IMR-90 (cell line): ENCODE results near the gene ZNF827. TPM values are rescaled to one million over a fixed set of nuclear protein-coding genes. Genes with fewer than 3 reads are reported as not detected.

Experiments used
- ATAC-seq: fragments of 200-7000 bp; cut with Tn5 transposase; 2 replicates; pipeline ENCODE4 v1.9.1; 2020; ENCODE audit warnings: low read depth, mild to moderate bottlenecking, moderate library complexity
- BruUV-seq: library from RNA; stranded (reverse); fragments of 400-500 nt; replicated peaks from 2 replicates; lab custom pipeline; 2021; lab: Mats Ljungman, UMichigan
- CTCF ChIA-PET: fragments of 300-600 bp; formaldehyde crosslinking; extraction: SDS; loops from one replicate; lab custom pipeline; 2021; ENCODE audit warnings: antibody characterized with exemption; lab: Yijun Ruan, JAX
- POLR2A ChIA-PET: fragments of 300-600 bp; sonication (Branson Sonifier 250); formaldehyde crosslinking; loops from one replicate; lab custom pipeline; 2022; ENCODE audit warnings: antibody characterized with exemption; ENCODE audit not compliant: unreplicated experiment; lab: Charles Lee
- DNase-seq: peaks from one replicate; pipeline ENCODE4 v3.0.0; 2013
- H2AFZ ChIP-seq: replicated peaks from 2 replicates; pipeline ENCODE3; 2013; ENCODE audit warnings: low read length, mild to moderate bottlenecking; ENCODE audit not compliant: poor library complexity
- H2AK5ac ChIP-seq: 2 replicates; pipeline ENCODE4 v1.6.1; 2013; ENCODE audit warnings: low read depth, low read length, inconsistent platforms
- H2AK9ac ChIP-seq: replicated peaks from 2 replicates; pipeline ENCODE3; 2013; ENCODE audit warnings: mild to moderate bottlenecking, low read depth, low read length, moderate library complexity; ENCODE audit not compliant: poor library complexity
- H2BK120ac ChIP-seq: 2 replicates; pipeline ENCODE4 v1.6.1; 2013; ENCODE audit warnings: low read depth, low read length, inconsistent platforms
- H2BK15ac ChIP-seq: 3 replicates; pipeline ENCODE4 v1.6.1; 2013; ENCODE audit warnings: low read depth, low read length, inconsistent platforms
- H2BK20ac ChIP-seq: 2 replicates; pipeline ENCODE4 v1.6.1; 2013; ENCODE audit warnings: low read depth, mild to moderate bottlenecking, inconsistent platforms, low read length, moderate library complexity
- H2BK5ac ChIP-seq: 2 replicates; pipeline ENCODE4 v1.6.1; 2013; ENCODE audit warnings: mild to moderate bottlenecking, low read depth, low read length, inconsistent platforms; ENCODE audit not compliant: poor library complexity, severe bottlenecking
- H3K14ac ChIP-seq: replicated peaks from 2 replicates; pipeline ENCODE4 v1.6.1; 2013; ENCODE audit warnings: low read depth, low read length, inconsistent platforms
- H3K18ac ChIP-seq: 2 replicates; pipeline ENCODE4 v1.6.1; 2013; ENCODE audit warnings: low read depth, low read length, control low read depth
- H3K23ac ChIP-seq: 2 replicates; pipeline ENCODE4 v1.6.1; 2013; ENCODE audit warnings: low read depth, low read length, inconsistent platforms
- H3K27ac ChIP-seq: 2 replicates; pipeline ENCODE4 v1.5.1; 2013; ENCODE audit warnings: mild to moderate bottlenecking, control low read depth, low read length; ENCODE audit not compliant: insufficient read depth
- H3K27me3 ChIP-seq: 2 replicates; pipeline ENCODE4 v1.6.1; 2013; ENCODE audit warnings: low read length; ENCODE audit not compliant: control insufficient read depth, insufficient read depth
- H3K36me3 ChIP-seq: 2 replicates; pipeline ENCODE4 v1.6.1; 2013; ENCODE audit warnings: low read length, mixed read lengths; ENCODE audit not compliant: control insufficient read depth, insufficient read depth
- H3K4ac ChIP-seq: 2 replicates; pipeline ENCODE4 v1.6.1; 2013; ENCODE audit warnings: low read depth, low read length, inconsistent platforms
- H3K4me1 ChIP-seq: 2 replicates; pipeline ENCODE4 v1.6.1; 2013; ENCODE audit warnings: low read length, mixed read lengths; ENCODE audit not compliant: control insufficient read depth, insufficient read depth
- H3K4me2 ChIP-seq: 2 replicates; pipeline ENCODE4 v1.6.1; 2013; ENCODE audit warnings: low read depth, mild to moderate bottlenecking, control low read depth, low read length, moderate library complexity
- H3K4me3 ChIP-seq: 2 replicates; pipeline ENCODE4 v1.5.1; 2013; ENCODE audit warnings: low read depth, mild to moderate bottlenecking, control low read depth, low read length, moderate library complexity; ENCODE audit not compliant: insufficient read depth
- H3K56ac ChIP-seq: 2 replicates; pipeline ENCODE4 v1.6.1; 2013; ENCODE audit warnings: low read length, inconsistent platforms; ENCODE audit not compliant: insufficient read depth; ENCODE audit errors: extremely low read depth
- H3K79me1 ChIP-seq, 2 experiments: 2 replicates each; pipeline ENCODE4 v1.6.1; 2013; ENCODE audit warnings: low read length in 2 of 2, inconsistent platforms in 1 of 2, low read depth in 1 of 2
- H3K9ac ChIP-seq: 2 replicates; pipeline ENCODE4 v1.6.1; 2013; ENCODE audit warnings: low read depth, low read length, control low read depth
- H3K9me1 ChIP-seq: 2 replicates; pipeline ENCODE4 v1.6.1; 2013; ENCODE audit warnings: low read length, inconsistent platforms; ENCODE audit not compliant: insufficient read depth
- H3K9me3 ChIP-seq: 2 replicates; pipeline ENCODE4 v1.6.1; 2013; ENCODE audit warnings: low read length; ENCODE audit not compliant: control insufficient read depth, insufficient read depth
- H4K20me1 ChIP-seq: 2 replicates; pipeline ENCODE4 v1.6.1; 2013; ENCODE audit warnings: low read length, inconsistent platforms; ENCODE audit not compliant: insufficient read depth
- H4K5ac ChIP-seq: 2 replicates; pipeline ENCODE4 v1.6.1; 2013; ENCODE audit warnings: mild to moderate bottlenecking, low read depth, low read length, control low read depth
- H4K8ac ChIP-seq, 2 experiments: 2 replicates each; pipeline ENCODE4 v1.6.1; 2013; ENCODE audit warnings: low read depth in 2 of 2, low read length in 2 of 2, control low read depth in 1 of 2, inconsistent platforms in 1 of 2
- H4K91ac ChIP-seq: 2 replicates; pipeline ENCODE4 v1.6.1; 2013; ENCODE audit warnings: low read depth, low read length, inconsistent platforms; ENCODE audit not compliant: insufficient read depth
- BHLHE40 ChIP-seq: fragments of 150-350 bp; IDR thresholded peaks from 2 replicates; pipeline ENCODE4 v1.6.1; 2016; ENCODE audit warnings: mild to moderate bottlenecking, low read depth, low read length
- CEBPB ChIP-seq: IDR thresholded peaks from 2 replicates; pipeline ENCODE4 v1.6.1; 2012; ENCODE audit warnings: low read depth, low read length, improper control_type of control experiment
- CHD1 ChIP-seq: IDR thresholded peaks from 2 replicates; pipeline ENCODE4 v1.6.1; 2012; ENCODE audit warnings: low read depth, low read length, improper control_type of control experiment
- ELK1 ChIP-seq: fragments of 150-350 bp; IDR thresholded peaks from 2 replicates; pipeline ENCODE4 v1.6.1; 2016; ENCODE audit warnings: low read depth, mild to moderate bottlenecking, low read length, moderate library complexity, borderline replicate concordance
- MAFK ChIP-seq: IDR thresholded peaks from 2 replicates; pipeline ENCODE4 v1.6.1; 2012; ENCODE audit warnings: low read depth, low read length, improper control_type of control experiment
- MAZ ChIP-seq: IDR thresholded peaks from 2 replicates; pipeline ENCODE4 v1.6.1; 2012; ENCODE audit warnings: low read depth, mild to moderate bottlenecking, low read length, improper control_type of control experiment, moderate library complexity, borderline replicate concordance
- MXI1 ChIP-seq: IDR thresholded peaks from 2 replicates; pipeline ENCODE4 v1.6.1; 2012; ENCODE audit warnings: low read depth, mild to moderate bottlenecking, low read length, moderate library complexity, borderline replicate concordance
- NFE2L2 ChIP-seq: fragments of 150-350 bp; IDR thresholded peaks from 2 replicates; pipeline ENCODE4 v1.6.1; 2016; ENCODE audit warnings: low read depth, mild to moderate bottlenecking, low read length
- POLR2A ChIP-seq: IDR thresholded peaks from 2 replicates; pipeline ENCODE4 v1.6.1; 2012; ENCODE audit warnings: mild to moderate bottlenecking, low read depth, low read length
- RAD21 ChIP-seq: IDR thresholded peaks from 2 replicates; pipeline ENCODE4 v1.6.1; 2012; ENCODE audit warnings: low read length, improper control_type of control experiment
- WGBS, 2 experiments: methylation state at CpG; one replicate each; pipeline versions ENCODE4 v1.1.5 to v1.1.7; 2013; ENCODE audit warnings: missing lambda C conversion rate in 2 of 2; ENCODE audit not compliant: insufficient read length in 1 of 2; ENCODE audit errors: extremely low coverage in 2 of 2; 5-methylcytosine and 5-hydroxymethylcytosine counted together
- dilution Hi-C: fragments of 300-500 bp; cut with HindIII; formaldehyde crosslinking; loops from one replicate; pipeline ENCODE4 v1.14.3; 2018; ENCODE audit warnings: low sequenced_read_pairs; ENCODE audit not compliant: unreplicated experiment
- in situ Hi-C: fragments of 300-500 bp; cut with MboI; formaldehyde crosslinking; loops from 3 replicates; pipeline ENCODE4 v1.14.3; 2019; ENCODE audit warnings: low sequenced_read_pairs, inconsistent platforms, mixed read lengths
- intact Hi-C: fragments of 100-400 bp; cut with micrococcal nuclease; formaldehyde crosslinking; loops from 2 replicates; pipeline ENCODE4 v1.10.0; 2022
- polyA plus RNA-seq, 3 experiments: library from polyadenylated mRNA; depleted of rRNA; stranded (reverse); fragments of >200 nt; gene quantifications; 2 replicates each; pipeline ENCODE4 v1.2.3, GENCODE V29; 2012; ENCODE audit warnings: low replicate concordance in 1 of 3
- total RNA-seq: library from RNA; depleted of rRNA; stranded (reverse); fragments of >200 nt; gene quantifications from 2 replicates; pipeline ENCODE4 v1.2.3, GENCODE V29; 2012

ZNF827 gene
- total and polyA plus RNA-seq, 2 of the 4 experiments (the other 2 are of a cell fraction), result 6.6 to 31.7 TPM

- no peaks in the 10 kb centered on the region for H3K36me3 ChIP-seq
- ChIA-PET POLR2A (no interaction called here), CTCF (no interaction called here)
- ATAC-seq, result no peak
- H3K79me1 ChIP-seq, result no peaks in the 10 kb centered on the region
- H3K9ac ChIP-seq, result no peak overlapping the region
- H2BK5ac ChIP-seq, result no peak overlapping the region
- no peak overlapping the region for H2BK15ac ChIP-seq
- H4K5ac ChIP-seq, result no peak overlapping the region
- dilution Hi-C loops, result no loop called here
- H3K23ac ChIP-seq, result no peak overlapping the region
- BruUV-seq, result no TSS peak
- H3K4me2 ChIP-seq, result no peak overlapping the region
- H3K56ac ChIP-seq, result no peak overlapping the region
- H3K4me3 ChIP-seq, result no peak overlapping the region
- no peak overlapping the region for H2BK120ac ChIP-seq
- no peaks in the 10 kb centered on the region for H3K9me3 ChIP-seq
- H3K27ac ChIP-seq, result no peak overlapping the region
- H2AK5ac ChIP-seq, result no peak overlapping the region
- H2AFZ ChIP-seq, result no peak overlapping the region
- H4K20me1 ChIP-seq, result no peaks in the 10 kb centered on the region
- no peaks in the 10 kb centered on the region for H3K4me1 ChIP-seq
- H3K9me1 ChIP-seq, result no peaks in the 10 kb centered on the region
- DNase-seq, result no peak
- intact Hi-C loops, result no loop called here
- in situ Hi-C loops, result no loop called here
- no peak overlapping the region for H3K4ac ChIP-seq
- no peaks in the 10 kb centered on the region; the same call in none of the 2 replicates for H3K27me3 ChIP-seq
- no peak overlapping the region for H3K14ac ChIP-seq
- no peak overlapping the region for H4K91ac ChIP-seq
- H2BK20ac ChIP-seq, result no peak overlapping the region
- TF ChIP-seq MAFK (no peak), CEBPB (no peak), POLR2A (no peak), MAZ (no peak), ELK1 (no peak), BHLHE40 (no peak), NFE2L2 (no peak), RAD21 (no peak), MXI1 (no peak), CHD1 (no peak)
- WGBS, 2 experiments, result no CpG with 5 or more reads among the region's 4 CpGs
- H4K8ac ChIP-seq, result no peak overlapping the region
- no peak overlapping the region for H3K18ac ChIP-seq
- H2AK9ac ChIP-seq, result no peak overlapping the region
These were observed 45.9 kb upstream of the ZNF827 start for GRCh38 chr4:145984563-145984962.
